GM12873 (cell line): ENCODE data around the gene JARID2.

Experiments used
- TF ChIP-seq, protein P1 (sequence below): IDR thresholded peaks from 2 replicates; pipeline ENCODE4 v1.5.1; 2012; ENCODE audit warnings: low read depth, mild to moderate bottlenecking, moderate library complexity, low read length, control low read depth; ENCODE audit not compliant: insufficient read depth; ENCODE audit errors: missing control alignments

The JARID2 gene

DNA sequence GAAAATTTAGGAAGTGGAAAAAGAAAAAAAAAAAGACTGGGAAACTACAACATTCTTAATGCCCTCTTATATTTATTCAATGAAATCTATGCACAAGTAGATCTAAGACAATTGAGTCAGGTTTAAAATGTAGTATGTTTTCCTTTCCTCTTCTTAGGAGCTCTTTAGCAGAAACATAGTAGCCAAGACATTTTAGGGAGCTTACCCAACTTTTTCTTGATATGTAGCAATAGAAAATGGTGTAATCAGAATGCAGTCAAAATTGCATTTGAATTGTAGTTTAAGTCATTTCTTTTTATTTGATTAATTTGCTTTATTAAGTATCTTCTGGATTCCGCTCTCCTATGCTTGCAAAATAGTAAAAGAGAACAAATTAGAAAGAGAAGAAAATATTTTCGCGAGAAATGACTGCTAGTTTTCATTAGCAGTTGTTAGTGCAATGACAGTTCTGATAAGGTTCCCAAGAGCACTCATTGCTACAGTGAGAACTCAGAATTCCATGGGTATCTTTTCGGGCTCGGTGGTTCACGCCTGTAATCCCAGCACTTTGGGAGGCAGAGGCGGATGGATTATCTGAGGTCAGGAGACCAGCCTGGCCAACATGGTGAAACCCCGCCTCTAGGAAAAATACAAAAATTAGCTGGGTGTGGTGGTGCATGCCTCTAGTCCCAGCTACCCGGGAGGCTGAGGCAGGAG is 52.2 kb downstream of the JARID2 start:
- TF ChIP-seq, protein P1, sequence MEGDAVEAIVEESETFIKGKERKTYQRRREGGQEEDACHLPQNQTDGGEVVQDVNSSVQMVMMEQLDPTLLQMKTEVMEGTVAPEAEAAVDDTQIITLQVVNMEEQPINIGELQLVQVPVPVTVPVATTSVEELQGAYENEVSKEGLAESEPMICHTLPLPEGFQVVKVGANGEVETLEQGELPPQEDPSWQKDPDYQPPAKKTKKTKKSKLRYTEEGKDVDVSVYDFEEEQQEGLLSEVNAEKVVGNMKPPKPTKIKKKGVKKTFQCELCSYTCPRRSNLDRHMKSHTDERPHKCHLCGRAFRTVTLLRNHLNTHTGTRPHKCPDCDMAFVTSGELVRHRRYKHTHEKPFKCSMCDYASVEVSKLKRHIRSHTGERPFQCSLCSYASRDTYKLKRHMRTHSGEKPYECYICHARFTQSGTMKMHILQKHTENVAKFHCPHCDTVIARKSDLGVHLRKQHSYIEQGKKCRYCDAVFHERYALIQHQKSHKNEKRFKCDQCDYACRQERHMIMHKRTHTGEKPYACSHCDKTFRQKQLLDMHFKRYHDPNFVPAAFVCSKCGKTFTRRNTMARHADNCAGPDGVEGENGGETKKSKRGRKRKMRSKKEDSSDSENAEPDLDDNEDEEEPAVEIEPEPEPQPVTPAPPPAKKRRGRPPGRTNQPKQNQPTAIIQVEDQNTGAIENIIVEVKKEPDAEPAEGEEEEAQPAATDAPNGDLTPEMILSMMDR, result no peak

DNA sequence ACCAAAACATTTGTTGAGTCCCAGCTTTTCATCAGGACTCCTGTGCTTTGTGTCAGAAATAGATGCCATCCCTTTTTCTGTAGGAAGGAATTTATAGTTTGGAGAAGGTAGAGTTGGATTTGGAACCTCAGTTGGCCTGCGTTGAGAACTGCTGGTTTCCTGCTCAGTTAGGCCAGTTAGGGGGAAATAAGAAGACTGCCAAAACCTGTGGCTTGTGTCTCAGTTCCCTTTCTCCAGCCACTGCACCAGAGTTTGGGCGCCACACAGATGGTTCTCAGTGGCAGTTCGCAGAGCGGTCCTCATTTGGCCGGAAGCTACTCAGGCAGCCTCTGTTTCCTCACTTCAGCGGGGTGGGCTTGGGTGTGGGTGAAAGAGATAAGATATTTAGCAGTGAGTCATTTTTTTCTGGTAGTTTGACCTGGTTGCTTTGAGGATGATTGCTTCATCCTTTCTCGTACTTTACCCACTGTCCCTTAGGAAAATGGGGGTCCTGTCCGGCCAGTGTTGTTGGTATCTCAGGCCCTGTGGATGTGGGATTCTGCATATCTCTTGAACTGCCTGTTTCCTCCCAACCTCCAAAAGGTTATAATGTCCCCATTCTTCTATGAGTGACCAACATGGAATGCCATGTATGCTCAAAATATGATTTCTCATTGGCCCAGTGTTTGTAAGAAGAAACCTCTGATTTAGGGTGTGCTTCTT is 53.7 kb downstream of the JARID2 start:
- TF ChIP-seq, protein P1, result no peak

DNA sequence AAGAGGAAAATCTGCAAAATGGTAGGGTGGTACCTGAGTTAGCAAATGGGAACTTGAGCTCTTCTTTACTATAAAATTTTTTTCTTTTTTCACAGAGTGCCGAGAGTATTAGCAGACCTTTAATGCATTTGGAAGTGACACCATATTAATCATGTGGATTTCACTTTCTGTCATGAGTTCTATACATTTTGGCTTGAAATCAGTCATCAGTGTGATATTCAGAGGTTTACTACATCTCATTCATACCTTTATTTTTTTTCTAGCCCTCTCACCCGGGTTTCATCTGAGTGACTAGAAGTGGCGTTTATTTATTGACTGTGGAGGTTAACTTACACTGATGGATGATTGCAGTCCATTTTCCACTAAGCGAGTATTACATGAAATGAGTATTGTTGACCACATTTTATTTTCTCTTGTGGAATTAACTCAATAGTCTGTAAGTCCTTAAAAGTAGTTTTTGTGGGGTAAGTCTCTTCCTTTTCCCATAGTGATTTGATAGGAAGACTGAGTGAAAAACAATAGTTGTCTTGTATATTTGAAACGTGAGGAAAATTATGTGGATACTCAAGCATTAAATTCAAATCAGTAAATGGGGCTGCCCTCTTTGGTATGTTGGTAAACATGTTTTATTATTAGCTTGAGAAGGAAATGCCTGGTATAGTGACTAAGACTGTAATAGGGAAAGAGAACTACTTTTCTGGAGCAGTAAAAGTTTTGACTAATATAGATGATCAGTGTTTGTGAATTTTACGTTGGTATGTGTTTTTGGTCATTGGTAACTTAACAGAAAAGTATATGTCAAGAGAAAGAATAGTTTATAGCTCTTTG is 55.5 kb downstream of the JARID2 start:
- TF ChIP-seq, protein P1, result no peak

DNA sequence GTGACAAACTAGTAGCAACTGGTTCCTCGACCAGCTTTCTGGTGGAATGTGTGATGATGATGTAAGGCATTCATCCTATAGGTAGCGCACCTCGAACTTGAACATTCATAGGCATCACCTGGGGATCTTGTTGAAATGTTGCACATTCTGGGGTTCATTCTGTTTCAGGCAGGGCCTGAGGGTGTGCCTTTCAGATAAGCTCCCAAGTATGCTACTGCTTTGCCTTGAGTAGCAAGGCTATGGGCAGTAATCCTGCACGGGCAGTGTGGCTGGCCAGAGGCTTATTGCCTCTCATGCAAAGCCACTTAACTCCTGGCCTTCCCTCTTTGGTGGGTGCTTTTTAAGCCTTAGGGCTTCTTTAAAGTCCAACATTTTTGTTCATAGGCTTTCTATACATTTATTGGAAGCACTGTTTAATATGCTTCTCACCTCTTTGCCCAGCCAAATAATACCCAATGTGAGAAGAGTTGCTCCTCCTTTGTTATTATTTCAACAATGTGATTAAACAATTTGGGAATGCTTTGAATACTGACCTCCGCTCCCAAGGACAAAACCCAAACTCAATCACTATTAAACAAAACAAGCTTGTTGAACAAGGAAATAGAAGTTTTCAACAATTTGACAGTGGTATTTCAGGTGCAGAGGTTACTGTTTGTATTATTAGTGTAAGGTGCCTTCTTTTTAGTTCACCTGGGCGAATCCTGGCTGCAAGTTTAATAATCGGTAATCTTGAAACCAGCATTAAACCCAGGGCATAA is 57.5 kb downstream of the JARID2 start:
- TF ChIP-seq, protein P1, result no peak

DNA sequence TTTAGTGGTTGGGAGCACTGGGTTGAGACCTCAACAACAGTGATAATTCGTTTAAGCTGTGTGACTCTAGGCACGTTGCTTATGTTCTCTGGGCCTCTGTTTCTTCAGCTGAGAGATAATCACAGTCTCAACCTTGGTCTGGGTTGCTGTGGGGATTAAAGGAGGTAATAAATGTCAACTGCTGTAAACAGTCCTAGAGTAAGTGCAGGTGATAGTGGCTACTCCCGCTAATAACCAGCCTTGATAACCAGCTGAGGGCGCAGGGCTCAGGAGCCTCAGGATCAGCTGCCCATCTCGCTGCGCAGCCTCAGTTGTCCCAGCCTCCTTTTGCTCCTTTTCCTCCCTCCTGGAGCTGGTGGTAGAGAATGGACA is 58.0 kb downstream of the JARID2 start:
- TF ChIP-seq, protein P1, result no peak

DNA sequence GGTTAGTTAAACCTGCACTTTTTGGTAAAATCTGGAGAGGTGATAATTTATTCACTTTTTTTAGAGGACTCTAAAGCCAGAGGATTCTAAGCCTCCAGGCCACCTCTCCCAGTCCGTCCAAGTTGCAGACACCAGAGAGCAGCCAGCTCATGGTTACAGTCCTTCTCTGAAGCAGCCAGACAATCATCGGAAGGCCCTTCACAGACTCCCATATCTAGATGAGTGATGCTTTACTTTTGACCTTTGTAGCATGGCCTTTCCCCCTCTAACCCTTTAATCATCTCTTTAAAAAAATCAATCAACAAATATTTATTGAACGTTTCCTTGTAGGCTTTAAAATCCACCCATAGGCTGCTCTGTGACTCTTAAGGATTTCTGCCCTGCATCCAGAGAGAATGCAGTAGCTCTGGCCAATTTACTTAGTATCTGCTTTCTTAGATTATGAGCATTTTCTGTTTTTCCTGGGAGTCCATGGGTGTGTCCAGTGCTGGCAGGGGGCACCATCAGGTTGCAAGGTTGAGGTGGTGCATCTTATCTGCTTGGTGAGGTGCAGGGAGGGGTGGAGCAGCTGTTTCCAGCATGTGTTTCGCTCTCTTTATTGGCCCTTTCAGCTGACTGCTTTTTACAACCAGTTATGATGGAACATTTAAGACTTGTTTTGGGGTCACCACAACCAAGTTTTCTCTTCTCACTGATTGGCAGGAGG is 58.6 kb downstream of the JARID2 start:
- TF ChIP-seq, protein P1, result no peak
